Lung (tissue), 12 donors: ENCODE data around the gene CDH13. TPM values are rescaled to one million over a fixed set of nuclear protein-coding genes. Genes with fewer than 3 reads are reported as not detected.

ENCODE experiments used
- ATAC-seq: fragments of 200-7000 bp; cut with Tn5 transposase; one replicate; pipeline ENCODE4 v1.9.1; 2020; ENCODE audit warnings: moderate number of reproducible peaks; ENCODE audit not compliant: insufficient read depth, low FRiP score
- DNase-seq, 3 donors: peaks; one replicate each; pipeline ENCODE4 v3.0.0-alpha.2; 2013 to 2017
- H3K27ac ChIP-seq, 2 donors: one replicate each; pipeline ENCODE4 v1.5.1; 2013; ENCODE audit warnings: mild to moderate bottlenecking in 2 of 2, moderate library complexity in 2 of 2, control low read depth in 1 of 2, inconsistent platforms in 1 of 2, low read depth in 1 of 2, low read length in 1 of 2
- H3K27me3 ChIP-seq, 3 donors: one replicate each; pipeline ENCODE4 v1.5.1; 2013; ENCODE audit warnings: low read length in 2 of 3; ENCODE audit not compliant: control insufficient read depth in 3 of 3, insufficient read depth in 3 of 3
- H3K36me3 ChIP-seq, 4 donors: one replicate each; pipeline ENCODE4 v1.5.1; 2013; ENCODE audit warnings: low read length in 4 of 4, mild to moderate bottlenecking in 1 of 4, moderate library complexity in 1 of 4; ENCODE audit not compliant: control insufficient read depth in 4 of 4, insufficient read depth in 4 of 4
- H3K4me1 ChIP-seq, 5 donors: one replicate each; pipeline ENCODE4 v1.5.1; 2013; ENCODE audit warnings: low read length in 5 of 5, mild to moderate bottlenecking in 2 of 5, moderate library complexity in 1 of 5; ENCODE audit not compliant: control insufficient read depth in 5 of 5, insufficient read depth in 5 of 5
- H3K4me3 ChIP-seq: one replicate; pipeline ENCODE4 v1.5.1; 2013; ENCODE audit warnings: mild to moderate bottlenecking, control low read depth, moderate library complexity
- H3K9ac ChIP-seq, 2 donors: one replicate each; pipeline ENCODE4 v1.5.1; 2013; ENCODE audit warnings: low read length in 2 of 2, control low read depth in 1 of 2; ENCODE audit not compliant: insufficient read depth in 1 of 2
- H3K9me3 ChIP-seq, 4 donors: one replicate each; pipeline ENCODE4 v1.5.1; 2013; ENCODE audit warnings: low read length in 3 of 4, mild to moderate bottlenecking in 1 of 4, moderate library complexity in 1 of 4; ENCODE audit not compliant: control insufficient read depth in 4 of 4, insufficient read depth in 3 of 4
- WGBS, 2 donors: extraction: QIAGEN DNeasy Blood & Tissue Kit; methylation state at CpG; one replicate each; pipeline ENCODE4 v1.1.7; 2013; 5-methylcytosine and 5-hydroxymethylcytosine counted together
- polyA plus RNA-seq, 2 donors: library from polyadenylated mRNA; stranded (reverse); fragments of 200-250 nt; gene quantifications; one replicate each; pipeline ENCODE4 v1.2.1, GENCODE V29; 2013
- total RNA-seq, 2 donors: library from RNA; depleted of rRNA in 1 of 2; stranded (reverse); fragments of >200 nt in 1 of 2; gene quantifications; one replicate each; pipeline ENCODE4 v1.2.1, GENCODE V29; 2014 to 2021
- TF ChIP-seq, protein P1 (sequence below): IDR thresholded peaks from 2 replicates; pipeline ENCODE4 v1.5.1; 2012; ENCODE audit warnings: mild to moderate bottlenecking; ENCODE audit errors: control extremely low read depth, extremely low read depth
- donor health status: control.
- donor health status: control.
- donor health status: Bipolar disorder and iron deficiency.
- donor health status: healthy.
- donor health status: DM: yes; HTN: yes; CAD: no.

CDH13 gene
- total and polyA plus RNA-seq, 4 donors: 2.1 to 12.3 (median 7.3) TPM

DNA sequence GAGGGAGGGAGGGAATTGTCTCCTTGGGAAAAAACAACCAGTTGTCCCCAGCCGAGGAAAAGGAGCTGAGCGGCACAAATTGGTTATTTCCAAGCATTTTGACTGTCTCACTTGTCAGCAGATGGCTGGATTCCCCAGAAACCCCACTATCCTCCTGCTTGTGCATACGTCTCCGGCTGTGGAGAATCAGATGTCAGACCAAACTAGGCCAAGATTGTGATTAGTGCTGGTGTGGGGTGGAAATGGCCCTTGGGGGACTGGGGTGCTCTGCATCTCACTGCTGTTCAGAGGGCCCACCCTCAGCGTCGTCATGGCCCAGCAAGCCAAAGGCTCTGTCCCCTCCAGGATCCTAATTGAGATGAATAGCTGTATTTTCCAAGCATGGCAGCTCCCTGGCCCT, 1049.3 kb downstream of the CDH13 start:
- no peak for DNase-seq
- no peaks in the 10 kb centered on the region for H3K4me1 ChIP-seq
- TF ChIP-seq, protein P1, sequence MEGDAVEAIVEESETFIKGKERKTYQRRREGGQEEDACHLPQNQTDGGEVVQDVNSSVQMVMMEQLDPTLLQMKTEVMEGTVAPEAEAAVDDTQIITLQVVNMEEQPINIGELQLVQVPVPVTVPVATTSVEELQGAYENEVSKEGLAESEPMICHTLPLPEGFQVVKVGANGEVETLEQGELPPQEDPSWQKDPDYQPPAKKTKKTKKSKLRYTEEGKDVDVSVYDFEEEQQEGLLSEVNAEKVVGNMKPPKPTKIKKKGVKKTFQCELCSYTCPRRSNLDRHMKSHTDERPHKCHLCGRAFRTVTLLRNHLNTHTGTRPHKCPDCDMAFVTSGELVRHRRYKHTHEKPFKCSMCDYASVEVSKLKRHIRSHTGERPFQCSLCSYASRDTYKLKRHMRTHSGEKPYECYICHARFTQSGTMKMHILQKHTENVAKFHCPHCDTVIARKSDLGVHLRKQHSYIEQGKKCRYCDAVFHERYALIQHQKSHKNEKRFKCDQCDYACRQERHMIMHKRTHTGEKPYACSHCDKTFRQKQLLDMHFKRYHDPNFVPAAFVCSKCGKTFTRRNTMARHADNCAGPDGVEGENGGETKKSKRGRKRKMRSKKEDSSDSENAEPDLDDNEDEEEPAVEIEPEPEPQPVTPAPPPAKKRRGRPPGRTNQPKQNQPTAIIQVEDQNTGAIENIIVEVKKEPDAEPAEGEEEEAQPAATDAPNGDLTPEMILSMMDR: no peak

DNA sequence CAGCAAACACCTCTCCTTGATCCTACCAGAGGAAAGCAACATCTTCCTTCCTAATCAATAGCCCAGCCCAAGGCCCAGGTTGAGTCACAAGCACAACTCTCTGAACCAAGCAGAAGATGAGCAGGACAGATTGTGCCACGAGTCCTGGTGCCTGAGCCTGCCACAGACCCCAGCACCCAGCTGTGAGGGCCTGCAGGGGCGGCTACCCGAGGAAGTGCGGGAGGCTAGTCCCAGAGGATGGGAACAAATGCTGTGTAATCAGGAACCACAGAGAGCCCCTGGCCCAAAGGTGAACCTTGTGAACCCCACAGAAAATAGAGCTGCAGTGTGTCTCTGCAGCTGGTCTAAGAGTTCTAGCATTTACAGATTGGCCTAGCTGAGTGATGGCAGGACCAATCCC, 1054.2 kb downstream of the CDH13 start:
- ATAC-seq: no peak
- Histone ChIP-seq H3K4me1 (no peaks in the 10 kb centered on the region), H3K9ac (no peak overlapping the region), H3K27me3 (peaks cover 0 to 17% (median 6%) of the 10 kb centered on the region in 3 donors), H3K4me3 (no peak overlapping the region), H3K27ac (no peak overlapping the region), H3K9me3 (peaks cover 0 to 2% (median 0%) of the 10 kb centered on the region in 4 donors), H3K36me3 (no peaks in the 10 kb centered on the region)
- 78 to 93% methylated on average over 4 of the region's 4 CpGs for WGBS, 2 donors
- TF ChIP-seq, protein P1: no peak
- no peak for DNase-seq

More for the DNA sequence above, 1049.3 kb downstream of the CDH13 start:
- H3K9ac ChIP-seq: no peak overlapping the region
- no peak for ATAC-seq
- H3K9me3 ChIP-seq: no peaks in the 10 kb centered on the region
- no peak overlapping the region for H3K4me3 ChIP-seq
- 74 to 87% methylated on average over 6 of the region's 6 CpGs for WGBS, 2 donors
- H3K27me3 ChIP-seq: peaks cover 0 to 6% (median 0%) of the 10 kb centered on the region in 3 donors
- H3K36me3 ChIP-seq: peaks cover 0 to 6% (median 0%) of the 10 kb centered on the region in 4 donors
- no peak overlapping the region for H3K27ac ChIP-seq

DNA sequence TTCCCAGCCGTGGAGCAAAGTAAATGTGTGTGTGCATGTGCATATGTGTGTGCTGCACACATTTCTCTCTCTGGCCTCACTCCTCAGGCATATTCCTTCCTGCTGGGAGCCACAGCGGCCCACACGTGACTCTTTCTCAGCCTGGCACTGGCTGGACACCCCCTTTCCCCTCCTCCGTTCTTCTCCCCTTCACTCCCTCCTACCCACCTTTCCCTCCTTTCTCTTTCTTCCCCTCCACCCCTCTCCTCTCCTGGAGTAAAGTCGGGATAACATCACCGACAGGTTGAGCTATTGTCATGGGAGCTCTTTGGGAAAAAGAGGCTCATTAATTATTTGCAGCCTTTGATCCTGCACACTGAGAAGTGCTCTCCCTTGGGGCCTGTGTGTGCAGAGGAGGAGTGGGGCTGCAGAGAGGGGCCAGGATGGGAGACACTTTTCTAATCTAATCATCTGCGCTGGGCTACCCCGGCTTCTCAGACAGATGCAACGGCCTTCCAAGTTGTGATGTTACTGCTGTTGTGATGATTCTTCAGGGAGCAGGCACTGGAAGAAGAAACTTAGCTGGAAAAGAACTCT, 1054.7 kb downstream of the CDH13 start:
- H3K27ac ChIP-seq: no peak overlapping the region
- DNase-seq (no peak), ATAC-seq (no peak)
- H3K4me3 ChIP-seq: no peak overlapping the region
- peaks cover 0 to 17% (median 6%) of the 10 kb centered on the region in 3 donors for H3K27me3 ChIP-seq
- no peaks in the 10 kb centered on the region for H3K4me1 ChIP-seq
- WGBS, 2 donors: 55 to 62% methylated on average over 9 of the region's 9 CpGs
- no peaks in the 10 kb centered on the region for H3K36me3 ChIP-seq
- H3K9ac ChIP-seq: no peak overlapping the region
- TF ChIP-seq, protein P1: no peak
- peaks cover 0 to 2% (median 0%) of the 10 kb centered on the region in 4 donors for H3K9me3 ChIP-seq
